Fibroblast of skin of right biceps (primary cell): ENCODE data around the gene ASB10.
A peak's percentile ranks its signal among the peaks of the same experiment; 100 is the strongest.

ENCODE experiments used
- DNase-seq: peaks from one replicate; pipeline ENCODE4 v3.0.0-alpha.2; 2013

ASB10 gene

GRCh38 chr7:151185762-151186639 lies 1.0 kb downstream of the ASB10 start:
- DNase-seq = no peak

- DNase-seq = no peak
Observed at GRCh38 chr7:151181011-151181431, 6.0 kb downstream of the ASB10 start.

DNA sequence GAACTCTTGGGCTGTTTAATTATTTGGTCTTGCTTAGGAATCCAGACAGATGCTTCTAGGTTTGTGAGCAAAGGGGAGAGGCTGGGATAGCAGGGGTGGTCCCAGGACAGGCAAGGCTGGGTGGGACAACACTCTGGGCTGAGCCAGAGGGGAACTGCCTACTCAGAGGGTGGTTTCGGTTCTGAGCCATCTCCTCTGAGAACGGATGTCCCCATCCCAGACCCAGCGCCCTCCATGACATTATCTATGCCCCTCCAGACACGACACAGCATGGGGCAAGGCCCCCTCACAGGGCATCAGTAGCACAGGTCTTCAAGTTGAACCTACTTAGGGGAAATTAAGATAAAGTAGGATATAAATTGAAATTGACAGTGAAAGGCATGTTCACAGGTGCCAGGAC lies 7.1 kb downstream of the ASB10 start:
- DNase-seq = no peak

GRCh38 chr7:151179287-151179860 lies 7.7 kb downstream of the ASB10 start:
- DNase-seq = no peak

- DNase-seq = no peak
Observed at GRCh38 chr7:151178831-151179230, 8.2 kb downstream of the ASB10 start.

DNA sequence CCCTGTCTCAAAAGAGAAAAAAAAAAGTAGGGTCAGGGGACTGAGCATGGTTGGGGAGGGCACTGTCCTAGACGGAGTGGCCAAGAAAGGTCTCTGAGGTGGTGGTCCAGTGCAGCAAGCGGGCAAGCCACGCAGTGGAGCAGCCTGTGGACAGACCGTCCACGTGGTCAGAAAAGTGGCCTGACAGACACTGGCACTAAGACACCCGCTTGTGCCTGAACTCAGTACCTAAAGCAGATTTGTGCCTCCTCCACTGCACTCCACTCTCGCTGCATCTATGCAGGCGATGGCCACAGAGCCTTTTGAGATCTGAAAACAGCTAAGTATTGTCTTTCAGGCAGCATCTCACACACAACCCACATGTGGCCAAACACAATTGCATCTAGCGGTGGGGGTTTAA lies 8.8 kb downstream of the ASB10 start:
- DNase-seq = no peak

- no peak for DNase-seq
Observed at GRCh38 chr7:151177310-151177709, 9.7 kb downstream of the ASB10 start.

GRCh38 chr7:151176401-151176800 lies 10.6 kb downstream of the ASB10 start:
- no peak for DNase-seq

GRCh38 chr7:151175793-151176311 lies 11.2 kb downstream of the ASB10 start:
- DNase-seq = no peak

GRCh38 chr7:151175047-151175792 lies 11.8 kb downstream of the ASB10 start:
- DNase-seq = no peak

DNA sequence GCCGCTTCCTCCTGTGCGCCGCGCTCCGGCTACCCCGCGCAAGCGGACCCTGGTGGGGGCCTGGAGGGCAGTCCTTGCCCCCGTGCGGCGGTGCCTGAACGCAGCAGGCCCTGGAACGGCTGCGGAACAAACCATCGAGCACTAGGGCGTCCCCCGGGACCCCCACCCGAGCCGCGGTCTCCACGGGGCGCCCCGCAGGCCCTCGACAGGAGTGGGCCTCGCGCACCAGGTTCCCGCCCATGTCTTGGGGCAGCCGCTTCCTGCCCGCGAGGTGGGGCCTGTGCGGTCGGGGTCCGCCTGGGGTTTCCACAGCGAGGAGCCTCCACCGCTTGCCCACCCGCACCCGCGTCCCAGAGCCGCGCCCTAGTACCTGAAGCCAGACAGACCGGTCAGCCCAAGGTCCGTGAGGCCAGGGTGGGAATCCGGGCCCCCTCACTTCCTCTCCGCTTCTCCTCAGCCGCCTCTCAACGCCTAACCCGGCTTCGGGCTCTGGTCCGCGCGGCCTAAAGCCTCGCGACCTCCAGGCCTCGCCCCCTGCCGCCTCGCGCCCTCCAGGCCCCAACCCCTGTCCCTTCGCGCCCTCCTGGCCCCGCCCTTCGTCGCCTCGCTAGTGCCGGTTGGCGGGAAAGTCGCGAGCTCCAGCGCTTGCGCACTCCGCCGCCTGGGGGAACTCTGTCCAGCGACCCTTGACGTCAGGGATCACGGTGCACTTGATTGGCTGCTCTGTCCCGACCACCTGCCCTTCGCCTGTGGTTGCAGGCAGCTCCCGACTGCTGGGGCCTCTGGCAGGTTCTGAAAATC lies 12.6 kb downstream of the ASB10 start:
- peak; percentile 10 for DNase-seq

DNA sequence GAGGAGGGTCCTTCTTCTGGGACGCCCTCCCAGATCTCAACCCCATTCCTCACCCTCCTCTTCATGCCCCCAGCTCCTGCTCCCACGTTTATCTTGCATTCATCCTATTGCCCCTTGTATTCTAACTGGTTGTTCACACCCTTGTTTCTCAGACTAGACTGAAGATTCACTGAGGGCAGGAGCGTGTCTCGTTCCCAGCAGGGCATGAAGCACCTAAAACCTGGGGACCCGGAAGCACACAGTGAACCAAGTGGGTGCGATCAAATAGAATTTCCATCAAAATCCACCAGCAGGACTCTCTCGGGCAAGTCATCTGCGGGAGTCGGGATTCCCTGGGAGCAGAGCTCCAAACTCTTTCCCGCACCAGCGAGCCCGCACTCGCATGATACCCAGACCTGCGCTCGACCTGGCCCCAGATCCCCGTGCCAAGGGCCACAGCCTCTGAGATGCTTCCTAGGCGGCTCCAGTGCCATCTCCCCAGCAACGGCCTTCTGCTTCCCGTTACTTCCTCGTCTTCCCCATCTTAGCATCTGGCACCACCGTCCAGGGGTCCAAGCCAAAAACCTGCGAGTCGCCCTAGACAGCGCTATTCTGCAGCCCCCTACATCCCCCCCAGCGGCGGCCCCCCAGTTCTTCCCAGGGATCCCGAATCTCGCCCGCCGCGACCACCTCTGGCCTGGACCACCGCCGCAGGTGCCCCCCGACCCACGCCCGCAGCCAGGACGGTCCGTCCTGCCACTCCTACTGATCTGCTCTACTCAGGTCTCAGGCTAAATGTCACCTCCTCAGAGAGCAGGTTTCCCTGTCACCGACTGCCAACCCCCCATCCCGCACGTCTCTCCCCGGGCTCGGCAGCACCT lies 13.4 kb downstream of the ASB10 start:
- DNase-seq = no peak

DNA sequence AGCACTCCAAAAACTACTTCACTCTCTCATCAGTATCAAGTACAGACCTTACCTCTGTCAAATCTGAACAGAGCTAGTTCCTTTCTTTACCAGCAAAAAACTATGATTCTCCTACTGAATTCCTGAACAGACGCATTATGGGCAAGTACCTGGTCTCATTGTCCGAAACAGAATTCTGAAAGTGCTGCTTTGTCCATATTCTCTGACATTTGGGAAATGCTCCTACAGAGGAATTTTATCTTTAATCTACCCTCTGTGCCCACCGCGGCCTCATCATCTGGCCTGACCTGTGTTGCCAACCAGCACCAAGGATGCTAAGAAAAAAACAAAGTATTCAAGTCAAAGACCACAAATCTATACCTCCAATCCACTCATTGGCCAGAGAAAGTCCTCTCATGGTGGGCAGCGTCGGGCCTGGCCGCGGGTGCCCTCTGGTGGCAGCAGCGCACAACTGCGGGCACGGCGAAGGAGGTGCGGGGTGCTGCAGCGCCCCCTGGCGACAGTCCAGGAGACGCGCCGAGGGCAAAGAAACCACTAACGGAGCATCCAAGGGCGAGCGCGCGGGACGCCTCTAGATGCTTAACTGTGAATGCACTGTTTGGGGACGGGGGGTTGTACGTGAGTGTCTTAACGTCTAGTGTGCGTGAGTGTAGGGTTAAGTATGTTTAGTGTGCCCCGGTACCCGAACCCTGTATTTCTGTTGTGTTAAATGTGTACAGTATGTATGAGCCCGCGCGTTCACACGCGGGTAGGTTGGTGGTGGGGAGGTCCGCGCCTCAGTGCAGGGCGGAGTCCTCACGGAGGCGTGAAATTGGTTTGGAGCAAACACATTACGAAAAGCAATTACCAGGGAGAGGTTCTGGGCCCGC lies 14.5 kb downstream of the ASB10 start:
- peak; percentile 61 for DNase-seq

DNA sequence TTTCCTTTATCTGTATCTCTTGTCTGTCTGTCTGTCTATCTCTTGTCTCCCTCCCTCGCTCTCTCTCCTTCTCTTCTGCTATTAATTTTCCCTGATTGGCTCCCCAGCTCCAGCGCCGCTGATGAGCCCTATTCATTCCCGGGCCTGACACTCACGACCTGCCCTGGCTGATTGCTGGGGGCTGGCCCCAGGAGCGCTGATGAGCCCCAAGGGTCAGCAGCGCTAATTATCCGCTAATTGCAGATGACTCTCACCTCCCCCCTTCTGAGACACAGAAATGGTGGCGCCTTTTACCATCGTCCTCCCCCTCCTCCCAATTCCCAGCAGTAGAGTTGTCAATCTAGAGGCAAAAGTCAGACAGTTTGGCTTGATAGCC lies 18.3 kb downstream of the ASB10 start:
- no peak for DNase-seq

- DNase-seq = no peak
Observed at GRCh38 chr7:151168003-151168786, 18.9 kb downstream of the ASB10 start.

- no peak for DNase-seq
Observed at GRCh38 chr7:151167197-151167961, 19.7 kb downstream of the ASB10 start, which contains the start of gene GBX1. TSS of gene GBX1 (minus strand) at chr7:151167694. CDS start at chr7:151167548, 146 bp downstream.

DNA sequence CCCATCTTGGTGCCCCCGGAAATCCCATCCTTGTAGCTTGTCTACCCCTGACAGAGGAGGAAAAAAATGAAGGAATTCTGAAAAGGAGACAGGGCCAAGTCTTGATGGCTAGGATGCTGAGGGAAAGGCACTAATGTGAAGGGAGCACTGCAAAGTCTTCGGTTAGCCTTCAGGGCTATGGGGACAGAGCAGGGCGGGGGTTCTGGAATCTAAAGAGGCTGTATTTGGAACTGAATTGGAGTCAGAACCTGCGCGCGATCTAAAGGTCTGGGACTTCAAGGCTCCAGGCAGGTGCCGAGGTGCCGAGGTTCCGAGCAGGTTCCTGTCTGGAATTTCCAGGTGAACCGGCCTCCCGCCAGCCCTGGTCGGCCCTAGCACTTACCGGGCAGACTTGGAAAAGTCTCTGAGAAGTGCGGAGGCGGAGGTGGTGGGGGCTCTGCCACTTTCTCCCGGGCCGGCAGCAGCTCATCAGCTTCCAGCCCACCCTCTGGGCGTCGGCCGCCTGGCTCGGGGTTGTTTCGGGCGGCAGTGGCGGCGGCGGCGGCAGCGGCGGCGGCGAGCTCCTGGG lies 20.3 kb downstream of the ASB10 start:
- DNase-seq = no peak

- DNase-seq = no peak
Observed at GRCh38 chr7:151161757-151162156, 25.3 kb downstream of the ASB10 start.
